Smooth muscle cell (in vitro differentiated cells): ENCODE results near the gene FBXW7. TPM values are rescaled to one million over a fixed set of nuclear protein-coding genes. Genes with fewer than 3 reads are reported as not detected.
A peak's percentile ranks its signal among the peaks of the same experiment; 100 is the strongest.

Experiments used
- DNase-seq: peaks from one replicate; lab custom pipeline; 2025; ENCODE audit not compliant: unreplicated experiment; lab: John Stamatoyannopoulos, UW
- H2AFZ ChIP-seq: fragments of 200-600 bp; sonication (generic); 2 replicates; pipeline ENCODE4 v1.6.0; 2016; ENCODE audit warnings: antibody characterized with exemption, low read depth, mild to moderate bottlenecking
- H3F3A ChIP-seq: fragments of 200-600 bp; sonication (generic); 2 replicates; pipeline ENCODE4 v1.6.0; 2017; ENCODE audit warnings: antibody characterized with exemption, low read depth
- H3K27ac ChIP-seq: fragments of 200-600 bp; sonication (generic); 2 replicates; pipeline ENCODE4 v1.5.1; 2016; ENCODE audit warnings: low read depth, mild to moderate bottlenecking
- H3K27me3 ChIP-seq: fragments of 200-600 bp; sonication (generic); 2 replicates; pipeline ENCODE4 v1.6.1; 2016; ENCODE audit warnings: low read depth, mild to moderate bottlenecking
- H3K36me3 ChIP-seq: fragments of 200-600 bp; sonication (generic); 2 replicates; pipeline ENCODE4 v1.5.1; 2016; ENCODE audit warnings: low read depth
- H3K4me1 ChIP-seq: fragments of 200-600 bp; sonication (generic); 2 replicates; pipeline ENCODE4 v1.5.1; 2016; ENCODE audit warnings: low read depth
- H3K4me2 ChIP-seq: fragments of 200-600 bp; sonication (generic); 2 replicates; pipeline ENCODE4 v1.6.0; 2016; ENCODE audit warnings: mild to moderate bottlenecking
- H3K4me3 ChIP-seq: fragments of 200-600 bp; sonication (generic); 2 replicates; pipeline ENCODE4 v1.5.1; 2016; ENCODE audit warnings: mild to moderate bottlenecking
- H3K79me2 ChIP-seq: fragments of 200-600 bp; sonication (generic); 2 replicates; pipeline ENCODE4 v1.6.0; 2016; ENCODE audit warnings: low read depth, mild to moderate bottlenecking
- H3K9ac ChIP-seq: fragments of 200-600 bp; sonication (generic); 2 replicates; pipeline ENCODE4 v1.6.0; 2016; ENCODE audit warnings: low read depth
- H3K9me3 ChIP-seq: fragments of 200-600 bp; sonication (generic); replicated peaks from 2 replicates; pipeline ENCODE4 v1.5.1; 2016; ENCODE audit warnings: low read depth
- H4K20me1 ChIP-seq: fragments of 200-600 bp; sonication (generic); 2 replicates; pipeline ENCODE4 v1.6.0; 2016; ENCODE audit warnings: low read depth
- CTCF ChIP-seq: fragments of 200-600 bp; sonication (generic); IDR thresholded peaks from 2 replicates; pipeline ENCODE4 v1.5.1; 2017; ENCODE audit warnings: borderline replicate concordance, mild to moderate bottlenecking, antibody characterized with exemption; ENCODE audit not compliant: insufficient read depth, poor library complexity, severe bottlenecking
- WGBS: methylation state at CpG from one replicate; pipeline ENCODE4 v1.1.7; 2016; ENCODE audit warnings: low lambda C conversion rate; 5-methylcytosine and 5-hydroxymethylcytosine counted together
- polyA plus RNA-seq: library from polyadenylated mRNA; unstranded; fragments of >200 nt; fragmentation: Nextera tagmentation; extraction: Ambion mirVana; gene quantifications from 2 replicates; pipeline ENCODE4 v1.2.1, GENCODE V29; 2016
- total RNA-seq: library from RNA; depleted of rRNA; stranded (reverse); fragments of >200 nt; gene quantifications from 2 replicates; pipeline ENCODE4 v1.2.3, GENCODE V29; 2014

FBXW7 gene
- total and polyA plus RNA-seq, 2 experiments from 2014 or later, result 16.4 to 31.6 TPM

- DNase-seq, result no peak
- no peak for TF ChIP-seq CTCF
- H3K79me2 ChIP-seq, result peaks cover 79% of the 10 kb centered on the region
- WGBS, result 82% methylated on average over 1 of the region's 1 CpG
- no peaks in the 10 kb centered on the region for H3F3A ChIP-seq
- peaks cover 42% of the 10 kb centered on the region for H4K20me1 ChIP-seq
- H3K36me3 ChIP-seq, result no peaks in the 10 kb centered on the region
- no peaks in the 10 kb centered on the region for H3K4me1 ChIP-seq
- no peak overlapping the region for H3K4me3 ChIP-seq
- H3K9me3 ChIP-seq, result no peaks in the 10 kb centered on the region
- H3K9ac ChIP-seq, result no peak overlapping the region
- H2AFZ ChIP-seq, result no peak overlapping the region
- no peak overlapping the region for H3K27ac ChIP-seq
- H3K27me3 ChIP-seq, result no peaks in the 10 kb centered on the region
- no peak overlapping the region for H3K4me2 ChIP-seq
Measured at GRCh38 chr4:152468408-152468807, 67.5 kb downstream of the FBXW7 start.

- TF ChIP-seq CTCF, result no peak
Measured at GRCh38 chr4:152467101-152467500, 68.8 kb downstream of the FBXW7 start.

GRCh38 chr4:152464030-152464823 lies 71.7 kb downstream of the FBXW7 start:
- no peaks in the 10 kb centered on the region for H3K27me3 ChIP-seq
- H2AFZ ChIP-seq, result no peak overlapping the region
- no peak for DNase-seq
- H4K20me1 ChIP-seq, result peaks cover 24% of the 10 kb centered on the region
- H3K36me3 ChIP-seq, result no peaks in the 10 kb centered on the region
- no peaks in the 10 kb centered on the region for H3K9me3 ChIP-seq
- no peak overlapping the region for H3K4me3 ChIP-seq
- H3K4me1 ChIP-seq, result no peaks in the 10 kb centered on the region
- no peak for TF ChIP-seq CTCF
- peaks cover 65% of the 10 kb centered on the region for H3K79me2 ChIP-seq
- no peak overlapping the region for H3K9ac ChIP-seq
- WGBS, result 57% methylated on average over 5 of the region's 5 CpGs
- no peak overlapping the region for H3K4me2 ChIP-seq
- no peak overlapping the region for H3K27ac ChIP-seq
- H3F3A ChIP-seq, result no peaks in the 10 kb centered on the region

More at GRCh38 chr4:152467101-152467500, 68.8 kb downstream of the FBXW7 start:
- H3K36me3 ChIP-seq, result no peaks in the 10 kb centered on the region
- no peak overlapping the region for H3K9ac ChIP-seq
- no peaks in the 10 kb centered on the region for H3F3A ChIP-seq
- no peak overlapping the region for H3K27ac ChIP-seq
- H3K4me1 ChIP-seq, result no peaks in the 10 kb centered on the region
- DNase-seq, result no peak
- H3K9me3 ChIP-seq, result no peaks in the 10 kb centered on the region
- H3K79me2 ChIP-seq, result peaks cover 68% of the 10 kb centered on the region
- H3K4me3 ChIP-seq, result no peak overlapping the region
- no peak overlapping the region for H2AFZ ChIP-seq
- peaks cover 38% of the 10 kb centered on the region for H4K20me1 ChIP-seq
- 88% methylated on average over 4 of the region's 4 CpGs for WGBS
- no peak overlapping the region for H3K4me2 ChIP-seq
- no peaks in the 10 kb centered on the region for H3K27me3 ChIP-seq

- H3K36me3 ChIP-seq, result no peaks in the 10 kb centered on the region
- H2AFZ ChIP-seq, result no peak overlapping the region
- no peaks in the 10 kb centered on the region for H3K9me3 ChIP-seq
- H3F3A ChIP-seq, result no peaks in the 10 kb centered on the region
- no peak overlapping the region for H3K4me2 ChIP-seq
- WGBS, result 85% methylated on average over 2 of the region's 2 CpGs
- no peak overlapping the region for H3K9ac ChIP-seq
- peak overlapping the region; percentile 15 for H3K27ac ChIP-seq
- no peak overlapping the region for H3K4me3 ChIP-seq
- DNase-seq, result no peak
- H3K4me1 ChIP-seq, result no peaks in the 10 kb centered on the region
- H3K27me3 ChIP-seq, result no peaks in the 10 kb centered on the region
- H3K79me2 ChIP-seq, result peaks cover 65% of the 10 kb centered on the region
- H4K20me1 ChIP-seq, result peaks cover 23% of the 10 kb centered on the region
- TF ChIP-seq CTCF, result no peak
Measured at GRCh38 chr4:152463562-152463961, 72.3 kb downstream of the FBXW7 start.
